Activated CD8-positive, alpha-beta memory T cell treated with anti-CD3 and anti-CD28 coated beads for 4 hours (primary cell): ENCODE measurements around the gene ARHGEF16.
A peak's percentile ranks its signal among the peaks of the same experiment; 100 is the strongest.

Source experiments
- DNase-seq, 2 donors: peaks; one replicate each; pipeline ENCODE4 v3.0.0-alpha.2; 2020; ENCODE audit warnings: low read depth in 2 of 2

The ARHGEF16 gene

GRCh38 chr1:3438661-3439180 is 15.7 kb upstream of the ARHGEF16 start:
- DNase-seq = no peak

GRCh38 chr1:3439346-3440299 is 14.8 kb upstream of the ARHGEF16 start:
- DNase-seq = no peak

GRCh38 chr1:3440300-3440681 is 14.2 kb upstream of the ARHGEF16 start:
- DNase-seq = no peak

GRCh38 chr1:3440711-3441409 is 13.6 kb upstream of the ARHGEF16 start:
- no peak for DNase-seq

GRCh38 chr1:3441410-3441847 is 13.0 kb upstream of the ARHGEF16 start:
- DNase-seq = no peak

GRCh38 chr1:3441880-3442279 is 12.6 kb upstream of the ARHGEF16 start:
- no peak for DNase-seq

GRCh38 chr1:3442331-3442730 is 12.1 kb upstream of the ARHGEF16 start:
- DNase-seq = no peak

GRCh38 chr1:3442901-3443300 is 11.6 kb upstream of the ARHGEF16 start:
- DNase-seq = no peak

- DNase-seq = no peak
These were observed 10.7 kb upstream of the ARHGEF16 start for GRCh38 chr1:3443807-3444206.

- no peak for DNase-seq
These were observed 10.2 kb upstream of the ARHGEF16 start for GRCh38 chr1:3444298-3444697.

GRCh38 chr1:3444736-3445135 is 9.7 kb upstream of the ARHGEF16 start:
- no peak for DNase-seq

GRCh38 chr1:3450202-3450863 is 4.1 kb upstream of the ARHGEF16 start:
- DNase-seq = no peak

GRCh38 chr1:3450983-3451382 is 3.5 kb upstream of the ARHGEF16 start:
- DNase-seq = no peak

- no peak for DNase-seq
These were observed 2.2 kb upstream of the ARHGEF16 start for GRCh38 chr1:3451994-3452865.

- DNase-seq = no peak
These were observed 1.6 kb upstream of the ARHGEF16 start for GRCh38 chr1:3452866-3453175.

GRCh38 chr1:3453203-3453761 is 1.2 kb upstream of the ARHGEF16 start:
- peak; percentile 35 to 41 for DNase-seq

GRCh38 chr1:3454811-3455618 is 550 bp downstream of the ARHGEF16 start:
- no peak for DNase-seq

- DNase-seq = no peak
These were observed 1.4 kb downstream of the ARHGEF16 start for GRCh38 chr1:3455670-3456448.

GRCh38 chr1:3456449-3456963 is 2.0 kb downstream of the ARHGEF16 start:
- DNase-seq = no peak
